WTC11 (cell line): Measurements from ENCODE around the gene BAMBI. TPM values are rescaled to one million over a fixed set of nuclear protein-coding genes. Genes with fewer than 3 reads are reported as not detected.

Experiments used
- ATAC-seq: fragments of 200-7000 bp; cut with Tn5 transposase; 2 replicates; pipeline ENCODE4 v1.10.0; 2021; ENCODE audit warnings: mild to moderate bottlenecking, moderate library complexity
- CTCF ChIA-PET: fragments of 300-600 bp; sonication (Branson Sonifier 250); formaldehyde crosslinking; loops from one replicate; lab custom pipeline; 2021; ENCODE audit warnings: antibody characterized with exemption; lab: Charles Lee
- POLR2A ChIA-PET: fragments of 350-600 bp; sonication (Branson Sonifier 250); formaldehyde crosslinking; loops from one replicate; lab custom pipeline; 2021; ENCODE audit warnings: antibody characterized with exemption; lab: Charles Lee
- DNase-seq: peaks from one replicate; pipeline ENCODE4 v3.0.0; 2021; ENCODE audit warnings: low spot score
- H3K27ac Mint-ChIP-seq: 2 replicates; pipeline ENCODE4 v1.8.0; 2021; ENCODE audit warnings: mixed read lengths
- H3K27me3 Mint-ChIP-seq: 2 replicates; pipeline ENCODE4 v1.8.0; 2021; ENCODE audit warnings: low read depth, mild to moderate bottlenecking, moderate library complexity, mixed read lengths
- H3K36me3 Mint-ChIP-seq: 2 replicates; pipeline ENCODE4 v1.8.0; 2021; ENCODE audit warnings: mixed read lengths
- H3K4me1 Mint-ChIP-seq: 2 replicates; pipeline ENCODE4 v1.8.0; 2022; ENCODE audit warnings: mixed read lengths
- H3K4me3 Mint-ChIP-seq: 2 replicates; pipeline ENCODE4 v1.8.0; 2021; ENCODE audit warnings: mild to moderate bottlenecking, moderate library complexity, mixed read lengths
- H3K9me3 Mint-ChIP-seq: 2 replicates; pipeline ENCODE4 v1.8.0; 2021; ENCODE audit warnings: mixed read lengths
- CREB1 ChIP-seq: sonication (generic); formaldehyde crosslinking; IDR thresholded peaks from 2 replicates; pipeline ENCODE4 v1.8.0; 2023; ENCODE audit warnings: mild to moderate bottlenecking, missing genetic modification reagents
- ELF4 ChIP-seq: sonication (generic); formaldehyde crosslinking; IDR thresholded peaks from 2 replicates; pipeline ENCODE4 v1.8.1; 2022; ENCODE audit warnings: low read depth, mild to moderate bottlenecking, moderate library complexity, missing genetic modification reagents
- FOXP1 ChIP-seq: sonication (generic); formaldehyde crosslinking; IDR thresholded peaks from 2 replicates; pipeline ENCODE4 v1.8.0; 2022; ENCODE audit warnings: missing genetic modification reagents, mild to moderate bottlenecking, moderate library complexity, borderline replicate concordance
- HMGXB4 ChIP-seq: sonication (generic); formaldehyde crosslinking; IDR thresholded peaks from 2 replicates; pipeline ENCODE4 v1.8.1; 2023; ENCODE audit warnings: mild to moderate bottlenecking, moderate library complexity, missing genetic modification reagents
- JUN ChIP-seq: sonication (generic); formaldehyde crosslinking; IDR thresholded peaks from 2 replicates; pipeline ENCODE4 v1.8.0; 2023; ENCODE audit warnings: mild to moderate bottlenecking, missing genetic modification reagents
- OVOL2 ChIP-seq: fragments of 250-450 bp; sonication (Bioruptor Pico); IDR thresholded peaks from 2 replicates; pipeline ENCODE4 v1.9.0; 2021; ENCODE audit warnings: mild to moderate bottlenecking, borderline replicate concordance
- TCF7 ChIP-seq: sonication (generic); formaldehyde crosslinking; IDR thresholded peaks from 2 replicates; pipeline ENCODE4 v1.8.0; 2022; ENCODE audit warnings: mild to moderate bottlenecking, low read depth, missing genetic modification reagents, moderate library complexity
- TEAD1 ChIP-seq: sonication (generic); formaldehyde crosslinking; IDR thresholded peaks from 2 replicates; pipeline ENCODE4 v1.8.0; 2022; ENCODE audit warnings: mild to moderate bottlenecking, missing genetic modification reagents
- TP53 ChIP-seq: sonication (generic); formaldehyde crosslinking; IDR thresholded peaks from 2 replicates; pipeline ENCODE4 v1.8.1; 2023; ENCODE audit warnings: mild to moderate bottlenecking, missing genetic modification reagents
- ZBTB21 ChIP-seq: sonication (generic); formaldehyde crosslinking; IDR thresholded peaks from 2 replicates; pipeline ENCODE4 v1.8.1; 2023; ENCODE audit warnings: mild to moderate bottlenecking, missing genetic modification reagents, borderline replicate concordance
- ZNF219 ChIP-seq: sonication (generic); formaldehyde crosslinking; IDR thresholded peaks from 2 replicates; pipeline ENCODE4 v1.8.0; 2023; ENCODE audit warnings: missing genetic modification reagents, mild to moderate bottlenecking, borderline replicate concordance
- ZNF281 ChIP-seq: sonication (generic); formaldehyde crosslinking; IDR thresholded peaks from 2 replicates; pipeline ENCODE4 v1.8.0; 2023; ENCODE audit warnings: mild to moderate bottlenecking, missing genetic modification reagents
- ZNF317 ChIP-seq: sonication (generic); formaldehyde crosslinking; IDR thresholded peaks from 2 replicates; pipeline ENCODE4 v1.8.1; 2023; ENCODE audit warnings: low read depth, mild to moderate bottlenecking, moderate library complexity, missing genetic modification reagents, borderline replicate concordance
- total RNA-seq: library from RNA; stranded (reverse); gene quantifications from 3 replicates; pipeline ENCODE4 v1.2.3, GENCODE V29; 2021
- TF ChIP-seq, protein P1 (sequence below): sonication (generic); formaldehyde crosslinking; IDR thresholded peaks from 2 replicates; pipeline ENCODE4 v1.8.0; 2022; ENCODE audit warnings: mild to moderate bottlenecking, missing genetic modification reagents
- TF ChIP-seq, protein P2 (sequence below): sonication (generic); formaldehyde crosslinking; IDR thresholded peaks from 2 replicates; pipeline ENCODE4 v1.8.0; 2023; ENCODE audit warnings: missing genetic modification reagents, mild to moderate bottlenecking, borderline replicate concordance

The BAMBI gene
- total RNA-seq, 1 experiment from 2014 or later, result 29.0 TPM

- POLR2A ChIA-PET, result interaction anchor here (0.6 to 1.0 kb wide), 2 partner anchors 7 to 9 kb away, joined by 3 read pairs; no protein-coding TSS in a partner anchor
- no peaks in the 10 kb centered on the region for H3K27me3 Mint-ChIP-seq
- peaks cover 45% of the 10 kb centered on the region for H3K4me1 Mint-ChIP-seq
These were observed 766 bp downstream of the BAMBI start for GRCh38 chr10:28677888-28678686.

More at GRCh38 chr10:28677888-28678686, 766 bp downstream of the BAMBI start:
- CTCF ChIA-PET, result interaction anchor here (0.6 to 1.8 kb wide), 9 partner anchors 8 to 451 kb away, joined by 3 to 9 read pairs (median 4); no protein-coding TSS in a partner anchor
- ATAC-seq, result no peak
- peak overlapping the region; percentile 91 for H3K4me3 Mint-ChIP-seq
- H3K27ac Mint-ChIP-seq, result peak overlapping the region; percentile 80
- DNase-seq, result peak; percentile 41
- TF ChIP-seq TEAD1 (CRISPR knock-in tag) (peak; percentile 19; the same call in 1 of the 2 replicates), CREB1 (CRISPR knock-in tag) (peak; percentile 16; the same call in 1 of the 2 replicates), HMGXB4 (CRISPR knock-in tag) (peak; percentile 44; the same call in 1 of the 2 replicates), OVOL2 (CRISPR knock-in tag) (no peak), TCF7 (no peak), ZNF281 (CRISPR knock-in tag) (peak; percentile 47; the same call in 1 of the 2 replicates), FOXP1 (CRISPR knock-in tag) (0 out of 2 replicates have a peak, but pooled peaks have one; percentile 26), ZNF317 (CRISPR knock-in tag) (0 out of 2 replicates have a peak, but pooled peaks have one; percentile 15), ELF4 (no peak), TP53 (CRISPR knock-in tag) (no peak; the same call in 1 of the 2 replicates), ZNF219 (CRISPR knock-in tag) (peak; percentile 79; the same call in 1 of the 2 replicates), JUN (CRISPR knock-in tag) (peak; percentile 63; the same call in 1 of the 2 replicates), ZBTB21 (CRISPR knock-in tag) (no peak)
- TF ChIP-seq, protein P1, sequence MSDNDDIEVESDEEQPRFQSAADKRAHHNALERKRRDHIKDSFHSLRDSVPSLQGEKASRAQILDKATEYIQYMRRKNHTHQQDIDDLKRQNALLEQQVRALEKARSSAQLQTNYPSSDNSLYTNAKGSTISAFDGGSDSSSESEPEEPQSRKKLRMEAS (CRISPR knock-in tag), result peak; percentile 41; the same call in 1 of the 2 replicates
- TF ChIP-seq, protein P2, sequence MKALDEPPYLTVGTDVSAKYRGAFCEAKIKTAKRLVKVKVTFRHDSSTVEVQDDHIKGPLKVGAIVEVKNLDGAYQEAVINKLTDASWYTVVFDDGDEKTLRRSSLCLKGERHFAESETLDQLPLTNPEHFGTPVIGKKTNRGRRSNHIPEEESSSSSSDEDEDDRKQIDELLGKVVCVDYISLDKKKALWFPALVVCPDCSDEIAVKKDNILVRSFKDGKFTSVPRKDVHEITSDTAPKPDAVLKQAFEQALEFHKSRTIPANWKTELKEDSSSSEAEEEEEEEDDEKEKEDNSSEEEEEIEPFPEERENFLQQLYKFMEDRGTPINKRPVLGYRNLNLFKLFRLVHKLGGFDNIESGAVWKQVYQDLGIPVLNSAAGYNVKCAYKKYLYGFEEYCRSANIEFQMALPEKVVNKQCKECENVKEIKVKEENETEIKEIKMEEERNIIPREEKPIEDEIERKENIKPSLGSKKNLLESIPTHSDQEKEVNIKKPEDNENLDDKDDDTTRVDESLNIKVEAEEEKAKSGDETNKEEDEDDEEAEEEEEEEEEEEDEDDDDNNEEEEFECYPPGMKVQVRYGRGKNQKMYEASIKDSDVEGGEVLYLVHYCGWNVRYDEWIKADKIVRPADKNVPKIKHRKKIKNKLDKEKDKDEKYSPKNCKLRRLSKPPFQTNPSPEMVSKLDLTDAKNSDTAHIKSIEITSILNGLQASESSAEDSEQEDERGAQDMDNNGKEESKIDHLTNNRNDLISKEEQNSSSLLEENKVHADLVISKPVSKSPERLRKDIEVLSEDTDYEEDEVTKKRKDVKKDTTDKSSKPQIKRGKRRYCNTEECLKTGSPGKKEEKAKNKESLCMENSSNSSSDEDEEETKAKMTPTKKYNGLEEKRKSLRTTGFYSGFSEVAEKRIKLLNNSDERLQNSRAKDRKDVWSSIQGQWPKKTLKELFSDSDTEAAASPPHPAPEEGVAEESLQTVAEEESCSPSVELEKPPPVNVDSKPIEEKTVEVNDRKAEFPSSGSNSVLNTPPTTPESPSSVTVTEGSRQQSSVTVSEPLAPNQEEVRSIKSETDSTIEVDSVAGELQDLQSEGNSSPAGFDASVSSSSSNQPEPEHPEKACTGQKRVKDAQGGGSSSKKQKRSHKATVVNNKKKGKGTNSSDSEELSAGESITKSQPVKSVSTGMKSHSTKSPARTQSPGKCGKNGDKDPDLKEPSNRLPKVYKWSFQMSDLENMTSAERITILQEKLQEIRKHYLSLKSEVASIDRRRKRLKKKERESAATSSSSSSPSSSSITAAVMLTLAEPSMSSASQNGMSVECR (CRISPR knock-in tag), result peak; percentile 25; the same call in 1 of the 2 replicates
- H3K36me3 Mint-ChIP-seq, result peaks cover 19% of the 10 kb centered on the region
- H3K9me3 Mint-ChIP-seq, result no peaks in the 10 kb centered on the region
